ENCODE measurements around the gene LMAN2.
"Not testable (repeated sequence)": the region's sequence is repeated elsewhere in the genome, so short reads cannot be mapped to it uniquely, and the experiment has no call there.

The LMAN2 gene

DNA sequence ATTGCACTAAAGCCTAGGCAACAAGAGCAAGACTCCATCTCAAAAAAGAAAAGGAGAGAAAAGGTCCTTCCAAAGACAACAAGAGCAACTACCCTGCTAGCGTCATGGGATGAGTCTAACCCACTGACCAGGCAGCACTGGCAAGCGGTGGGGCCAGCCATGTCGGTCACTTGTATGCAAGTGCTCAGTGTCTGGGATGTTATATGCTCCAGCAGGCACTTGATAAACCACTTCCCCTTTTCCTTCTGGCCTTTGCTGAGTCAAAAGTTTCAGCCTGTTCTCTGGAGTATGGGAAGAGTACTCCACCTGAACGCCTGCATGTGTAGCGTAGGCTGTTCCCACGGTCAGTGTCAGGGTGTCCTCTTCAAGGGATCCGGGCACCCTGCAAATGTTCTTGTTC is 30.6 kb downstream of the LMAN2 start:
- peak; percentile 84 to 85 for DNase-seq

DNA sequence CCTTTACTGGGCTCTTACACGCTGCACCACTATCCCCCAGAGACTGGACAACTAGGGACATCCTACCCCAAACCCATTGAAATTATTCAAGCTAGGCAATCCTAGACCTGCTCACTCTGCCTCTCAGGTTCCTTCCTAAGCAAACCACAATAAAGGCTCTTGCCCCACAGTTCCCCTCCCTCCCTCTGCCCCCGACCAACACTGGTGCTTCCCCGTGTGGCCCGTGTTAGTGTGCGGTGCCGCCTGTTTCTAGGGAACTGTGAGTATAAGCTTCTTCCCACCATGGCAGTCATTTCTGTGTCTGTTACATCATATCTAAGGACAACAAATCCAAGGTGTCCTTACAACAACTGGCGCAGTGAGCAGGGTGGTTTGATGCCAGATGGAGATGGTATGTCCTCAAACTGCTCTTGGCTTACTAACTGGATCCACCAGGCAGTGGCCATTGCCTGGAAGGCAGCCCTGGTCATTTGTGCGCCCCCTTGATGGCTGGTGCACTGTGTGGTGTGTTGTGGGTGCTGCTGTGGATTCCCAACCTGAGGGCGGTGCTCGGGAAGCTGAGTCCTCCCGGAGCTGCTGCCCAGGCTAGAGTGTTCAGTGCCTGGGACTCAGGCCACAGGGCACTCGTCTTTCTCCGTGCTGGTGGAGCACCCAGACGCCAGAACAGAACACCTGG is 31.4 kb downstream of the LMAN2 start:
- DNase-seq = no peak

DNA sequence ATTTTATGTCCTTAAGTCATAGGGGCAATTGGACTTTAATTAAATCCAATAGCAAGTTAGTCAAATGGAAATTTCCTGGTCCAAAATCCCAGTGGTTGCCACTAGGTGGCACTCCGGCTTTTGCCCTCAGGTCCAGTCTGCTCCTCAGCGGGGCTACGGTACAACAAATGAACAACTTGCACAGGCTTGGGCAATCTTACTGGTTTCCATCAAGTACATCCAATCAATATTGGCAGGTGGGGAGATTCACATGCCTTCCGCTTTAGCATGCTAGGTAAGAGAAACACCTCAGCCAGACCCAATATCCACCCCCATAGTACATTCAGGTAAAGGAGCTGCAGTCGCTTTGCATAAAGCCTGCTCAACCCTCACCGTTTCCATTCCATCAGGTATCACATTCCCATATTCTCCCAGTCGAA is 33.5 kb downstream of the LMAN2 start:
- DNase-seq = peak; percentile 79 to 86

DNA sequence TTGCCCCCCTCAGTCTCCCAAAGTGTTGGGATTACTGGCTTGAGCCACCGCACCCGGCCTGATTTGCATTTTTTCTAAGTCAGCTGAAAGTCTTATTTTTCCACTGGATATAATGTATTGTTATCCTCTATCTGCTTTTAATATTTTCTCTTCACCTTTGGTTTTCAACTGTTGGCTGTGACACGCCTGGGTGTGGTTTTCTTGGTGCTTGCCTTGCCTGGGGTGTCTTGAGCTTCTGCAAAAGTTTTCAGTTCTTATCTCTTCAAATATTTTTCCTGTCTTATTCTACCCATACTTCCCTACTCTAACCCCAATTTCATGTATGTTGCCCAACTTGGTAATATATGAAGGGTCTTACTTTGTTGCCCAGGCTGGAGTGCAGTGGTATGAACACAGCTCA is 35.5 kb downstream of the LMAN2 start:
- DNase-seq = no peak

DNA sequence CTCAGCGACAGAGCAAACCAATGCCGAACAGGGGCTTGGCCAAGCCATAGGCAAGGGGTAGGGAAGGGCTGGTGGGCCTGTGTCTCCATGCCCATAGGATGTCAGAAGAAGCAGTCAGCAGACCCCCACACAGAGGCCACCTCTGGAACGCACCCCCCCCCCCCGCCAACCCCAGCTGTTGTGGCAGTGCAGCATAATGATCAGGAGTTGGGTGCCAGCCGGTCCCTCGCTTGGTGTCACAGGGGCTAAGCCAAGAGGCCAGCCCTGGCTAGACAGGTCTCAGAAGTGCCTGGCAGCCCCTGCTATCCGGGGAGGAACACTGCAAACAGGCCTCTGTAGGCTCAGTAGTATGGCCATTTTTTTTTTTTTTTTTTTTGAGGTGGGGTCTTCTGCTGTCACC is 36.1 kb downstream of the LMAN2 start:
- DNase-seq = no peak

- DNase-seq = no peak
Observed at GRCh38 chr5:177314376-177315342, 36.8 kb downstream of the LMAN2 start.

DNA sequence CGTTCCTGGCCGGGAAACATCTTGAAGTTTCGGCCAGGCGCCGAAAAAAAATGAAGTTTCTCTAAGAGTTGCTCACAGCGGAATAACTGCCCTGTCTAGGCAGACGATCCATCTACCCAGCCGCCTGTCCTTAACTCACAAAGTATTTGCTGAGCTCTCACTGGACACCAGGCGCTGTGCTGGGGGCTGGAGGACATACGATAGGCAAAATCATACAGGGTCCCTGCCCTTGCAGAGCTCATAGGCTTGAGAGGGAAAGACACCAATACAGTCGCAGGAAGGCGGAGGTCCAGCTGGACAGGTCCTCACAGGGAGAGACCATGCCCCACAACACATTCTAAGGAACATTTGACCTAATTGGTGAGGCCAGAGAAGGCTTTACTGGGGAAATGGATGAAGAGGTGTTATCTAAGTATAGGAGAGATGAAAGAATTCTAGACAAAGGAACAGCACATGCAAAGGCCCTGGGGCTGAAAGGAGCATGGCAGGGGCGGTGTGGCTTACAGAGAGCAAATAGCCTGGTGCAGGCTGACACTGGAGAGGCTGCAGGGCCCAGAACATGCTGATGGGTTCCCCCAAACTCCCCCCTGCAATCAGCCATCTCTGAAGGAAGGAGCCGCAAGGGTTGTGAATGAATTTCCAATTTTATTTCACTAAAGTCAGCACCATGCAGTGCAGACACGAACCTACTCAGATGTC is 37.8 kb downstream of the LMAN2 start:
- no peak for DNase-seq

- peak in 1 of 2 experiments; percentile 78 for DNase-seq
Observed at GRCh38 chr5:177312649-177313181, 38.8 kb downstream of the LMAN2 start.

- DNase-seq = peak; percentile 97
Observed at GRCh38 chr5:177311723-177312648, 39.5 kb downstream of the LMAN2 start, which contains the start of gene MXD3. Gene MXD3 (minus strand): TSS chr5:177311898. CDS start chr5:177311830, 68 bp downstream.

GRCh38 chr5:177311392-177311722 is 40.1 kb downstream of the LMAN2 start:
- no peak for DNase-seq

- peak; percentile 90 to 91 for DNase-seq
Observed at GRCh38 chr5:177310757-177311391, 40.6 kb downstream of the LMAN2 start.

DNA sequence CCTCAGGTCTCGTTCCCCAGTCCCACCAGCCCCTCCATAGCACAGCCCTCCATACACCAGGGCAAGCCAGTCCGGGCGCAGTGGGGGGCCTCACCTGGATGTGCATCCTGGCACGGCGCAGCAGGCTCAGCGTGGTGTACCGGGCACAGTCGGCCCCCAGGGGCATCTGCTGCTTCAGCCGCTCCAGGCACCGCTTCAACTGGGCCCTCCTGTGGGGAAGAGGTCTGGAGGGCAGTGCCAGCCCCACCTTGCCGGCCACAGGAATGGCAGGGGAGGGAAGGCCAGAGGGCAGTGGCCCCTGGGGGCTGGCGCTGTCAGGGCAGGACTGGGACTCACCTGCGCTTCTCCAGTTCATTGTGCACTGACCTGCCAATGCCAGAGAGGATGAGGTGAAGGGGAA is 41.1 kb downstream of the LMAN2 start:
- no peak for DNase-seq

GRCh38 chr5:177309351-177310191 is 41.9 kb downstream of the LMAN2 start:
- DNase-seq = peak; percentile 27 to 30

GRCh38 chr5:177308740-177309139 is 42.7 kb downstream of the LMAN2 start:
- DNase-seq = no peak

DNA sequence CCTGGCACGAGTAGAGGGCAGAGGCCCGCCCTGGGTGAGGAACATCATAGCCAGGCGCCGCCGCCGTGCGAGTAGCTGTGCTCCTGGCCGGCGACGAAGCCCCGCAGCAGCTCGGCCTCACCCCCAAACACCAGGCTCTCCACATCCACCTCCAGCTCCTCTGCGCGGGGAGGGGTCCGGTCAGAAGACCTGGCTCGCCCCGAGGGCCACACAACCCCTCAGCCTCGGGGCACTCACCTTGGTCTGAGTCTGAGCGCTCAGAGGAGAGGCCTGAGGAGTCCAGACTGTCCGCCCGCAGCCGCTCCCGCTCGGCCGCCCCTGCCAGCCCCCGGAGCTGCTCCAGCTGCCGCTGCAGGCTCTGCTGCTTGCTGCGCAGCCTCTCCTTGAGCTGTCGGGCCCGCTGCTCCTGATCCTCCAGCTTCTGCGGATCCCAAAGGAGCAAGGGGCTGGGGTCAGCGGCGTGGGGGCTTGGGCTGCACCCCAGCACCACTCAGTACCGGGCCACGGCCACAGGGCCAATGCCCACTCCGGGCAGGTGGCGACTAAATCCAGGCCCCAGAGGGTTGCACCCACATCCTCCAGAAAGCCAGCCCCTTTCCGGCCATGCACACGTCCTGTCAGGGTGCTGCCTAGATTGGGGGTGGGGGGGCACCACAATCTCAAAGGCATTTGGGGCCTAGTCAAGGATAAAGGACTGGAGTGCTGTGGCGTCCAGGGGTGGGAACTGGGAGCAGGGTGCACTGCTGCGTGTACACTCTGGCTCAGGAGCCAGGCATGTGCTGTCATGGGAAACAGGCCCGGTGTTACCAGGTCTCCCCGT is 43.7 kb downstream of the LMAN2 start:
- peak in 1 of 2 experiments; percentile 20 for DNase-seq

- peak; percentile 95 to 96 for DNase-seq
Observed at GRCh38 chr5:177306674-177307543, 44.6 kb downstream of the LMAN2 start.

DNA sequence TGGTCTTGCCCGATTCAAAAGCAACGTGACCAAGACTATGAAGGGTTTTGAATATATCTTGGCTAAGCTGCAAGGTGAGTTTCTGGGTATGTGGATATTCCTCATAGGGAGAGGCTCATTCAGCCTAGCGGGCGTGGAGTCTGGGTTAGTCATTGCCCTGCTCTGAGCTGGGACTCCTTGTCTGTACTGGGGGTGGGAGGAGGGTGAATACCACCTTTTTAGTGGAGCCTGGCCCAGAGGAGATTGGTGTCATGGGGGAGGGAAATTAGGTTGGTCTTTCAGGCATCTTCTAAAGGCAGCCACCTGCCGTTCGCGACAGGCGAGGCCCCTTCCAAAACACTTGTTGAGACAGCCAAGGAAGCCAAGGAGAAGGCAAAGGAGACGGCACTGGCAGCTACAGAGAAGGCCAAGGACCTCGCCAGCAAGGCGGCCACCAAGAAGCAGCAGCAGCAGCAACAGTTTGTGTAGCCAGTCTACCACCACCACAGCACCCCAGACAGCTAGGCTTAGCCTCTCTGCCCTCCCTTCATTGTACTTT is 45.3 kb downstream of the LMAN2 start:
- DNase-seq = not testable (repeated sequence)
